A549 (cell line): ENCODE measurements around the gene LRRC72.

Source experiments
- CEBPB ChIP-seq, 2 experiments: fragments of >200 bp in 1 of 2; sonication (Bioruptor Twin) in 1 of 2; formaldehyde crosslinking in 1 of 2; IDR thresholded peaks; 2 replicates each; pipeline ENCODE4 v1.6.1; 2012 to 2016
- CHD2 ChIP-seq: fragments of 150-350 bp; IDR thresholded peaks from 2 replicates; pipeline ENCODE4 v1.6.1; 2014; ENCODE audit warnings: low read length; ENCODE audit not compliant: partially characterized antibody
- CTCF ChIP-seq: fragments of >200 bp; sonication (Bioruptor Twin); formaldehyde crosslinking; IDR thresholded peaks from 3 replicates; pipeline ENCODE4 v1.5.1; 2016
- EP300 ChIP-seq, 2 experiments: fragments of >200 bp; sonication (Bioruptor Twin); formaldehyde crosslinking; IDR thresholded peaks; 2 replicates in 1 of 2; 3 replicates in 1 of 2; pipeline ENCODE4 v1.6.1; 2016 to 2017
- KDM1A ChIP-seq: fragments of 200-600 bp; sonication (generic); IDR thresholded peaks from 2 replicates; pipeline ENCODE4 v1.6.1; 2016; ENCODE audit warnings: low read depth, mild to moderate bottlenecking
- MAX ChIP-seq: IDR thresholded peaks from 2 replicates; pipeline ENCODE4 v1.6.1; 2012
- MAZ ChIP-seq: fragments of 150-350 bp; IDR thresholded peaks from 2 replicates; pipeline ENCODE4 v1.6.1; 2014; ENCODE audit warnings: antibody characterized with exemption, low read depth, low read length, borderline replicate concordance
- MYC ChIP-seq: IDR thresholded peaks from 2 replicates; pipeline ENCODE4 v1.6.1; 2012; ENCODE audit warnings: mild to moderate bottlenecking, inconsistent platforms, low read length, improper control_type of control experiment, borderline replicate concordance
- POLR2A ChIP-seq: IDR thresholded peaks from 2 replicates; pipeline ENCODE4 v1.6.1; 2012; ENCODE audit warnings: mild to moderate bottlenecking, low read length
- RCOR1 ChIP-seq: fragments of 150-350 bp; IDR thresholded peaks from 2 replicates; pipeline ENCODE4 v1.6.1; 2014; ENCODE audit warnings: antibody characterized with exemption, low read length, low read depth
- REST ChIP-seq: fragments of 200-600 bp; sonication (generic); IDR thresholded peaks from 2 replicates; pipeline ENCODE4 v1.6.1; 2016; ENCODE audit warnings: antibody characterized with exemption, mild to moderate bottlenecking, moderate library complexity
- SMC3 ChIP-seq: fragments of >200 bp; sonication (Bioruptor Twin); formaldehyde crosslinking; IDR thresholded peaks from 3 replicates; pipeline ENCODE4 v1.6.1; 2018; ENCODE audit warnings: inconsistent platforms
- ZSCAN20 ChIP-seq: fragments of 250-450 bp; sonication (Bioruptor Pico); IDR thresholded peaks from 2 replicates; pipeline ENCODE4 v1.8.0; 2022; ENCODE audit warnings: mild to moderate bottlenecking, moderate library complexity
- TF ChIP-seq, protein P1 (sequence below): fragments of 450-650 bp; IDR thresholded peaks from 2 replicates; pipeline ENCODE4 v1.6.1; 2014; ENCODE audit warnings: antibody characterized with exemption

DNA sequence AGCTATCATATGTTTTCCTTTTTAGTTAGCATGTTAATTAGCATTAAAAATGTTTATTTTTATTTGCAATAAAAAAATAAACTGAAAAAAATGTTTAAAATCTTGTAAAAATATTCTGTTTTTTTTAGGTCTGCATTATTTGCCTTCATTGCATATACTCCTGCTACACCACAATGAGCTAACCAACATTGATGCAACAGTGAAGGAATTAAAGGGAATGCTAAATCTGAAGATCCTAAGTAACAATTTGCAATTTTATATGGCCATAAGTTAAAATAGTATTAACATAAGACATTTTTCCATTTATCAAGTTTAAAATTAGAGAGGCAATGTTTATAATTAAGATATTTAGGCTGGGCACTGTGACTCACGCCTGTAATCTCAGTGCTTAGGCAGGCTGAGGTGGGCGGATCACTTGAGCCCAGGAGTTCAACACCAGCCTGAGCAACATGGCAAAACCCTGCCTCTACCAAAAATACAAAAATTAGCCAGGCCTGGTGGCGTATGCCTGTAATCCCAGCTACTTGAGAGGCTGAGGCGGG, 32.2 kb downstream of the LRRC72 start:
- TF ChIP-seq POLR2A = no peak
- TF ChIP-seq CEBPB (IDR thresholded peaks at IDR 0.05) = no peak
- TF ChIP-seq CTCF = no peak
- no peak for TF ChIP-seq RCOR1
- TF ChIP-seq KDM1A = no peak
- no peak for TF ChIP-seq CHD2
- no peak for TF ChIP-seq MYC
- TF ChIP-seq SMC3 = no peak
- TF ChIP-seq MAX = no peak
- TF ChIP-seq EP300 (IDR thresholded peaks at IDR 0.05) = no peak
- TF ChIP-seq MAZ = no peak
- TF ChIP-seq ZSCAN20 (CRISPR knock-in tag) = no peak
- TF ChIP-seq REST = no peak
- TF ChIP-seq, protein P1, sequence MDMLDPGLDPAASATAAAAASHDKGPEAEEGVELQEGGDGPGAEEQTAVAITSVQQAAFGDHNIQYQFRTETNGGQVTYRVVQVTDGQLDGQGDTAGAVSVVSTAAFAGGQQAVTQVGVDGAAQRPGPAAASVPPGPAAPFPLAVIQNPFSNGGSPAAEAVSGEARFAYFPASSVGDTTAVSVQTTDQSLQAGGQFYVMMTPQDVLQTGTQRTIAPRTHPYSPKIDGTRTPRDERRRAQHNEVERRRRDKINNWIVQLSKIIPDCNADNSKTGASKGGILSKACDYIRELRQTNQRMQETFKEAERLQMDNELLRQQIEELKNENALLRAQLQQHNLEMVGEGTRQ = no peak
